SK-N-SH (cell line): ENCODE data around the gene SV2C. TPM values are rescaled to one million over a fixed set of nuclear protein-coding genes. Genes with fewer than 3 reads are reported as not detected.

Source experiments
- CTCF ChIA-PET: fragments of 300-600, 350-600 bp; formaldehyde crosslinking; extraction: SDS; loops from one replicate; lab custom pipeline; 2021; lab: Yijun Ruan, JAX
- POLR2A ChIA-PET: fragments of 350-600 bp; sonication (Branson Sonifier 250); formaldehyde crosslinking; extraction: SDS; loops from one replicate; lab custom pipeline; 2020; ENCODE audit warnings: antibody characterized with exemption, inconsistent platforms; lab: Yijun Ruan, JAX
- DNase-seq: peaks from one replicate; pipeline ENCODE4 v3.0.0; 2012
- H2AFZ ChIP-seq: fragments of 200-600 bp; sonication (generic); 2 replicates; pipeline ENCODE4 v1.8.1; 2016; ENCODE audit warnings: antibody characterized with exemption, mild to moderate bottlenecking, low read depth
- H3F3A ChIP-seq: fragments of 200-600 bp; sonication (generic); replicated peaks from 2 replicates; pipeline ENCODE3; 2016; ENCODE audit warnings: antibody characterized with exemption, mild to moderate bottlenecking; ENCODE audit not compliant: insufficient read depth
- H3K27ac ChIP-seq, 2 experiments: fragments of 200-500 bp in 1 of 2; fragments of 200-600 bp in 1 of 2; sonication (Bioruptor generic) in 1 of 2; sonication (generic), shearing (Covaris generic) in 1 of 2; 2 replicates each; pipeline versions ENCODE4 v1.5.1 to v1.6.1; 2014 to 2016; ENCODE audit warnings: low read depth in 2 of 2, inconsistent platforms in 1 of 2, low read length in 1 of 2, mild to moderate bottlenecking in 1 of 2, mixed read lengths in 1 of 2
- H3K27me3 ChIP-seq: fragments of 200-600 bp; sonication (generic), shearing (Covaris generic); 2 replicates; pipeline ENCODE4 v1.6.1; 2016; ENCODE audit warnings: mixed run types; ENCODE audit not compliant: insufficient read depth
- H3K36me3 ChIP-seq, 2 experiments: fragments of 200-500 bp in 1 of 2; fragments of 200-600 bp in 1 of 2; sonication (Bioruptor generic) in 1 of 2; sonication (generic) in 1 of 2; replicated peaks in 1 of 2; 2 replicates each; pipeline versions ENCODE3 to v1.5.1; 2014 to 2016; ENCODE audit warnings: low read length in 1 of 2, mild to moderate bottlenecking in 1 of 2; ENCODE audit not compliant: insufficient read depth in 2 of 2, control insufficient read depth in 1 of 2
- H3K4me1 ChIP-seq, 2 experiments: fragments of 200-500 bp in 1 of 2; fragments of 200-600 bp in 1 of 2; sonication (Bioruptor generic) in 1 of 2; sonication (generic), shearing (Covaris generic) in 1 of 2; 2 replicates each; pipeline versions ENCODE4 v1.5.1 to v1.6.1; 2014 to 2016; ENCODE audit warnings: low read depth in 1 of 2, low read length in 1 of 2, mixed run types in 1 of 2; ENCODE audit not compliant: insufficient read depth in 2 of 2, control insufficient read depth in 1 of 2
- H3K4me2 ChIP-seq: fragments of 200-600 bp; sonication (generic), shearing (Covaris generic); 2 replicates; pipeline ENCODE4 v1.6.1; 2017; ENCODE audit warnings: mixed run types
- H3K4me3 ChIP-seq, 2 experiments: fragments of 200-500 bp in 1 of 2; fragments of 200-600 bp in 1 of 2; sonication (Bioruptor generic) in 1 of 2; sonication (generic), shearing (Covaris generic) in 1 of 2; 2 replicates each; pipeline versions ENCODE4 v1.5.1 to v1.8.1; 2014 to 2016; ENCODE audit warnings: low read depth in 2 of 2, inconsistent platforms in 1 of 2, low read length in 1 of 2, mild to moderate bottlenecking in 1 of 2, mixed read lengths in 1 of 2, moderate library complexity in 1 of 2
- H3K79me2 ChIP-seq: fragments of 200-600 bp; sonication (generic); 2 replicates; pipeline ENCODE4 v1.8.1; 2017; ENCODE audit warnings: mild to moderate bottlenecking; ENCODE audit not compliant: insufficient read depth
- H3K9ac ChIP-seq: fragments of 200-600 bp; sonication (generic); 2 replicates; pipeline ENCODE4 v1.6.1; 2017; ENCODE audit warnings: mixed run types
- H3K9me2 ChIP-seq: fragments of 200-600 bp; sonication (generic); 2 replicates; pipeline ENCODE4 v1.6.1; 2017; ENCODE audit warnings: mixed run types
- H3K9me3 ChIP-seq: fragments of 200-600 bp; sonication (generic); 2 replicates; pipeline ENCODE4 v1.6.1; 2017; ENCODE audit warnings: mixed run types, mild to moderate bottlenecking, moderate library complexity
- H4K20me1 ChIP-seq: fragments of 200-600 bp; sonication (generic); 2 replicates; pipeline ENCODE4 v1.6.1; 2017; ENCODE audit warnings: mild to moderate bottlenecking, mixed run types; ENCODE audit not compliant: insufficient read depth
- ELF1 ChIP-seq: IDR thresholded peaks from 2 replicates; pipeline ENCODE4 v1.4.0; 2012
- EP300 ChIP-seq, 2 experiments: IDR thresholded peaks; 2 replicates each; pipeline versions ENCODE4 v1.4.0 to v1.6.1; 2012; ENCODE audit warnings: borderline replicate concordance in 1 of 2, low read depth in 1 of 2, low read length in 1 of 2
- EZH2phosphoT487 ChIP-seq: fragments of 200-600 bp; sonication (generic); IDR thresholded peaks from 2 replicates; pipeline ENCODE4 v1.6.1; 2017; ENCODE audit warnings: low read depth, mixed run types, mild to moderate bottlenecking, antibody characterized with exemption, moderate library complexity, borderline replicate concordance
- FOSL2 ChIP-seq: IDR thresholded peaks from 2 replicates; pipeline ENCODE4 v1.4.0; 2012; ENCODE audit warnings: low read depth, mild to moderate bottlenecking, moderate library complexity, borderline replicate concordance
- FOXJ3 ChIP-seq: sonication (generic); formaldehyde crosslinking; IDR thresholded peaks from 2 replicates; pipeline ENCODE4 v1.5.1; 2020; ENCODE audit warnings: mild to moderate bottlenecking, missing genetic modification reagents
- GATA2 ChIP-seq: sonication (generic); formaldehyde crosslinking; IDR thresholded peaks from 2 replicates; pipeline ENCODE4 v1.5.0; 2020; ENCODE audit warnings: mild to moderate bottlenecking, missing genetic modification reagents
- MXI1 ChIP-seq: IDR thresholded peaks from 2 replicates; pipeline ENCODE4 v1.6.1; 2012; ENCODE audit warnings: mild to moderate bottlenecking, low read depth, low read length, improper control_type of control experiment
- NRF1 ChIP-seq: IDR thresholded peaks from 2 replicates; pipeline ENCODE4 v1.6.1; 2012; ENCODE audit warnings: low read depth, mild to moderate bottlenecking, low read length
- RCOR1 ChIP-seq: fragments of 150-350 bp; IDR thresholded peaks from 2 replicates; pipeline ENCODE4 v1.6.1; 2017; ENCODE audit warnings: antibody characterized with exemption, low read length
- RXRA ChIP-seq: IDR thresholded peaks from 2 replicates; pipeline ENCODE4 v1.4.0; 2012; ENCODE audit warnings: low read depth, mild to moderate bottlenecking, borderline replicate concordance
- TCF12 ChIP-seq: IDR thresholded peaks from 2 replicates; pipeline ENCODE4 v1.4.0; 2012
- TEAD4 ChIP-seq: IDR thresholded peaks from 2 replicates; pipeline ENCODE4 v1.4.0; 2012; ENCODE audit warnings: mild to moderate bottlenecking, borderline replicate concordance; ENCODE audit not compliant: insufficient read depth
- WGBS: methylation state at CpG from one replicate; pipeline ENCODE4 v1.1.6; 2017; ENCODE audit warnings: low lambda C conversion rate; 5-methylcytosine and 5-hydroxymethylcytosine counted together
- polyA plus RNA-seq, 3 experiments: library from polyadenylated mRNA; depleted of rRNA; stranded (reverse); fragments of >200 nt; gene quantifications; 2 replicates each; pipeline ENCODE4 v1.2.3, GENCODE V29; 2012
- TF ChIP-seq, protein P1 (sequence below): IDR thresholded peaks from 2 replicates; pipeline ENCODE4 v1.4.0; 2012; ENCODE audit warnings: low read depth, borderline replicate concordance
- TF ChIP-seq, protein P2 (sequence below): fragments of 200-600 bp; sonication (generic); IDR thresholded peaks from 2 replicates; pipeline ENCODE4 v1.6.1; 2017; ENCODE audit warnings: antibody characterized with exemption, mild to moderate bottlenecking, moderate library complexity
- TF ChIP-seq, protein P3 (sequence below): IDR thresholded peaks from 2 replicates; pipeline ENCODE4 v1.6.1; 2012; ENCODE audit warnings: mild to moderate bottlenecking, low read depth, low read length, moderate library complexity
- TF ChIP-seq, protein P4 (sequence below): fragments of 150-350 bp; IDR thresholded peaks from 2 replicates; pipeline ENCODE4 v1.6.1; 2017; ENCODE audit warnings: antibody characterized with exemption, low read length, low read depth, borderline replicate concordance

The SV2C gene
- polyA plus RNA-seq, 1 of the 3 experiments (the other 2 are of a cell fraction) = 0.05 TPM

DNA sequence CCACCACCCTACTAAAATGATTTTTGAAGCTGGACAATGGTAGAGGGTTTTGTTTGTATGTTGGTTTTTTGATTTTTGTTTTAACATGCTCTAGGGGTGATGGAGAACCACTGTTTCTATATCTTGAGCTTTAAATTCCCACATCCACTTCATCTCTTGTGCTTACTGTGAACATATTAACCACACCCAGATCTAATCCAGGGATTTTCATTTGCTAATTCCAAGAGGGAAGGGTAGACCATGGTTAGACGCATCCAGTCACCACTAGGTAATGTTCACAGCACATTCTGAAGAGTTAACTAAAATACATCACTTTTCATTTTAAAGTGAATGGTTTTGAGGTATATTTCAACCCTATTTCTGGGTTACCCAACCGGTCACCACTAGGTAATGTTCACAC lies 283.4 kb downstream of the SV2C start:
- Histone ChIP-seq H3K27me3 (0 out of 2 replicates have a peak, but pooled peaks cover 3% of the 10 kb centered on the region), H3K27ac (no peak overlapping the region), H4K20me1 (no peaks in the 10 kb centered on the region), H2AFZ (no peak overlapping the region), H3K4me2 (no peak overlapping the region), H3K4me1 (no peaks in the 10 kb centered on the region; a peak in 1 of 4 replicates), H3K9ac (no peak overlapping the region), H3K9me3 (no peaks in the 10 kb centered on the region), H3K4me3 (no peak overlapping the region), H3K9me2 (no peaks in the 10 kb centered on the region), H3K36me3 (no peaks in the 10 kb centered on the region), H3K79me2 (no peaks in the 10 kb centered on the region), H3F3A (no peaks in the 10 kb centered on the region)
- WGBS = 92% methylated on average over 2 of the region's 2 CpGs
- no peak for TF ChIP-seq GATA2 (CRISPR knock-in tag)
- TF ChIP-seq, protein P1, sequence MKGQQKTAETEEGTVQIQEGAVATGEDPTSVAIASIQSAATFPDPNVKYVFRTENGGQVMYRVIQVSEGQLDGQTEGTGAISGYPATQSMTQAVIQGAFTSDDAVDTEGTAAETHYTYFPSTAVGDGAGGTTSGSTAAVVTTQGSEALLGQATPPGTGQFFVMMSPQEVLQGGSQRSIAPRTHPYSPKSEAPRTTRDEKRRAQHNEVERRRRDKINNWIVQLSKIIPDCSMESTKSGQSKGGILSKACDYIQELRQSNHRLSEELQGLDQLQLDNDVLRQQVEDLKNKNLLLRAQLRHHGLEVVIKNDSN = no peak
- no peak for TF ChIP-seq EP300 (IDR thresholded peaks at IDR 0.05; ENCODE audit: borderline replicate concordance in 1 of 2, low read depth in 1 of 2, low read length in 1 of 2)
- TF ChIP-seq, protein P2, sequence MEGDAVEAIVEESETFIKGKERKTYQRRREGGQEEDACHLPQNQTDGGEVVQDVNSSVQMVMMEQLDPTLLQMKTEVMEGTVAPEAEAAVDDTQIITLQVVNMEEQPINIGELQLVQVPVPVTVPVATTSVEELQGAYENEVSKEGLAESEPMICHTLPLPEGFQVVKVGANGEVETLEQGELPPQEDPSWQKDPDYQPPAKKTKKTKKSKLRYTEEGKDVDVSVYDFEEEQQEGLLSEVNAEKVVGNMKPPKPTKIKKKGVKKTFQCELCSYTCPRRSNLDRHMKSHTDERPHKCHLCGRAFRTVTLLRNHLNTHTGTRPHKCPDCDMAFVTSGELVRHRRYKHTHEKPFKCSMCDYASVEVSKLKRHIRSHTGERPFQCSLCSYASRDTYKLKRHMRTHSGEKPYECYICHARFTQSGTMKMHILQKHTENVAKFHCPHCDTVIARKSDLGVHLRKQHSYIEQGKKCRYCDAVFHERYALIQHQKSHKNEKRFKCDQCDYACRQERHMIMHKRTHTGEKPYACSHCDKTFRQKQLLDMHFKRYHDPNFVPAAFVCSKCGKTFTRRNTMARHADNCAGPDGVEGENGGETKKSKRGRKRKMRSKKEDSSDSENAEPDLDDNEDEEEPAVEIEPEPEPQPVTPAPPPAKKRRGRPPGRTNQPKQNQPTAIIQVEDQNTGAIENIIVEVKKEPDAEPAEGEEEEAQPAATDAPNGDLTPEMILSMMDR = no peak
- TF ChIP-seq NRF1 = no peak
- no peak for TF ChIP-seq TEAD4
- TF ChIP-seq RXRA = no peak
- POLR2A ChIA-PET = no interaction called here
- CTCF ChIA-PET = no interaction called here
- no peak for DNase-seq

DNA sequence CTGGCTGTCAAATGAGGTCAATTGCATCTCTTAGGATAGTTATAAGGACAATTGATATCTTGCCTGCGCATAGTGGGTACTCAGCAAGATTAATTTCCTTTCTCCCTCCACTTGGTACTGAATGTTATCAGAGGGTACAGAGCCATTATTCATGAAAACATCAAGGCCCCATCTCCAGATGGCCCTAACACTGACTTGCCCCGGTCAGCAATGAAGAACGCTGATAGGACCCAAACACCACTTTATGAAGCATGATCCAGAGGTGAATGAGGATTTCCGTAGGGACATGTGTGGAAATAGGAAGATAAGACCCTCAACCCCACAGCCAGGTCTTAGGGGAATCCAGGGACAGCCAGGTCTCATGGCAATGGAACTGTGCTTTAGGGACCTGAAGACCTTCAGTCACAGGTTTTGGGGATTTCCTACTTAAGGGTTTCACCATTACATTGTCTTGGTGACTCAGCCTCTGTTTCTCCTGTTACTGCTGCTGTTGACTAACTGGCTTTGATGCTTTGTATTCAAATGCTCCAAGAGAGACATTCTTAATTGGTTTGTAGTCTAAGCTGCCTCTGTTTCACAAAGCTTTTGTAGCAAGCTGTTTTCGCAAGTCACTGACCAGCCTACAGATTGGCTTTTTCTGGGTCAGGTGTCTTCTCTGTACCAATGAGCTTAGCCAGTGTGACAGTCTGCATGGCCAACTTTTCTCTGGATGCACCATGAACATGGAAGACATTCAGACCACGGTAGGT lies 284.6 kb downstream of the SV2C start:
- WGBS = 86% methylated on average over 6 of the region's 6 CpGs

More for the DNA sequence above, 284.6 kb downstream of the SV2C start:
- Histone ChIP-seq H4K20me1 (no peaks in the 10 kb centered on the region), H3F3A (peaks cover 6% of the 10 kb centered on the region), H3K79me2 (no peaks in the 10 kb centered on the region), H3K4me1 (peaks cover 7% of the 10 kb centered on the region in 2 experiments; a peak in 3 of 4 replicates), H2AFZ (no peak overlapping the region), H3K9ac (no peak overlapping the region), H3K9me3 (no peaks in the 10 kb centered on the region), H3K27ac (no peak overlapping the region), H3K27me3 (0 out of 2 replicates have a peak, but pooled peaks cover 3% of the 10 kb centered on the region), H3K36me3 (no peaks in the 10 kb centered on the region), H3K4me3 (no peak overlapping the region), H3K9me2 (no peaks in the 10 kb centered on the region), H3K4me2 (no peak overlapping the region)
- TF ChIP-seq MXI1 = no peak
- no peak for TF ChIP-seq ELF1
- no peak for TF ChIP-seq NRF1
- TF ChIP-seq FOXJ3 (CRISPR knock-in tag) = no peak
- TF ChIP-seq RCOR1 = no peak
- no peak for TF ChIP-seq EZH2phosphoT487
- no peak for TF ChIP-seq TCF12
- no peak for TF ChIP-seq TEAD4
- TF ChIP-seq, protein P3, sequence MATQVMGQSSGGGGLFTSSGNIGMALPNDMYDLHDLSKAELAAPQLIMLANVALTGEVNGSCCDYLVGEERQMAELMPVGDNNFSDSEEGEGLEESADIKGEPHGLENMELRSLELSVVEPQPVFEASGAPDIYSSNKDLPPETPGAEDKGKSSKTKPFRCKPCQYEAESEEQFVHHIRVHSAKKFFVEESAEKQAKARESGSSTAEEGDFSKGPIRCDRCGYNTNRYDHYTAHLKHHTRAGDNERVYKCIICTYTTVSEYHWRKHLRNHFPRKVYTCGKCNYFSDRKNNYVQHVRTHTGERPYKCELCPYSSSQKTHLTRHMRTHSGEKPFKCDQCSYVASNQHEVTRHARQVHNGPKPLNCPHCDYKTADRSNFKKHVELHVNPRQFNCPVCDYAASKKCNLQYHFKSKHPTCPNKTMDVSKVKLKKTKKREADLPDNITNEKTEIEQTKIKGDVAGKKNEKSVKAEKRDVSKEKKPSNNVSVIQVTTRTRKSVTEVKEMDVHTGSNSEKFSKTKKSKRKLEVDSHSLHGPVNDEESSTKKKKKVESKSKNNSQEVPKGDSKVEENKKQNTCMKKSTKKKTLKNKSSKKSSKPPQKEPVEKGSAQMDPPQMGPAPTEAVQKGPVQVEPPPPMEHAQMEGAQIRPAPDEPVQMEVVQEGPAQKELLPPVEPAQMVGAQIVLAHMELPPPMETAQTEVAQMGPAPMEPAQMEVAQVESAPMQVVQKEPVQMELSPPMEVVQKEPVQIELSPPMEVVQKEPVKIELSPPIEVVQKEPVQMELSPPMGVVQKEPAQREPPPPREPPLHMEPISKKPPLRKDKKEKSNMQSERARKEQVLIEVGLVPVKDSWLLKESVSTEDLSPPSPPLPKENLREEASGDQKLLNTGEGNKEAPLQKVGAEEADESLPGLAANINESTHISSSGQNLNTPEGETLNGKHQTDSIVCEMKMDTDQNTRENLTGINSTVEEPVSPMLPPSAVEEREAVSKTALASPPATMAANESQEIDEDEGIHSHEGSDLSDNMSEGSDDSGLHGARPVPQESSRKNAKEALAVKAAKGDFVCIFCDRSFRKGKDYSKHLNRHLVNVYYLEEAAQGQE = no peak
- TF ChIP-seq, protein P1 = no peak
- TF ChIP-seq, protein P4, sequence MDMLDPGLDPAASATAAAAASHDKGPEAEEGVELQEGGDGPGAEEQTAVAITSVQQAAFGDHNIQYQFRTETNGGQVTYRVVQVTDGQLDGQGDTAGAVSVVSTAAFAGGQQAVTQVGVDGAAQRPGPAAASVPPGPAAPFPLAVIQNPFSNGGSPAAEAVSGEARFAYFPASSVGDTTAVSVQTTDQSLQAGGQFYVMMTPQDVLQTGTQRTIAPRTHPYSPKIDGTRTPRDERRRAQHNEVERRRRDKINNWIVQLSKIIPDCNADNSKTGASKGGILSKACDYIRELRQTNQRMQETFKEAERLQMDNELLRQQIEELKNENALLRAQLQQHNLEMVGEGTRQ = no peak
- no peak for TF ChIP-seq FOSL2
- ChIA-PET CTCF (no interaction called here), POLR2A (no interaction called here)
- no peak for DNase-seq
